ENCODE measurements around the gene CAMK2D.

GRCh38 chr4:113603911-113604310 is 157.6 kb downstream of the CAMK2D start:
- TF ChIP-seq CTCF (IDR thresholded peaks at IDR 0.05), result no peak
- TF ChIP-seq POLR2AphosphoS5 (IDR thresholded peaks at IDR 0.05), result no peak
- no peak for TF ChIP-seq POLR2A (IDR thresholded peaks at IDR 0.05)
- no peak for TF ChIP-seq EP300 (IDR thresholded peaks at IDR 0.05)
